Mucosa of stomach (tissue), 1 donor: ENCODE data around the gene CKAP4.

Experiments used
- H3K27me3 ChIP-seq: one replicate; pipeline ENCODE4 v1.7.0; 2013; ENCODE audit warnings: mild to moderate bottlenecking, low read length; ENCODE audit not compliant: control insufficient read depth, insufficient read depth
- H3K36me3 ChIP-seq: one replicate; pipeline ENCODE4 v1.7.0; 2013; ENCODE audit warnings: low read length; ENCODE audit not compliant: control insufficient read depth, insufficient read depth
- H3K4me1 ChIP-seq: one replicate; pipeline ENCODE4 v1.7.0; 2013; ENCODE audit warnings: mild to moderate bottlenecking, low read length; ENCODE audit not compliant: control insufficient read depth, insufficient read depth
- H3K4me3 ChIP-seq: one replicate; pipeline ENCODE4 v1.7.0; 2013; ENCODE audit warnings: low read length
- H3K9ac ChIP-seq: one replicate; pipeline ENCODE4 v1.7.0; 2013; ENCODE audit warnings: mild to moderate bottlenecking, low read length, moderate library complexity
- H3K9me3 ChIP-seq: one replicate; pipeline ENCODE4 v1.7.0; 2013; ENCODE audit warnings: mild to moderate bottlenecking, low read length, moderate library complexity; ENCODE audit not compliant: control insufficient read depth
- donor health status: Pancreatic carcinoma.

The CKAP4 gene

GRCh38 chr12:106188256-106188655 lies 59.6 kb downstream of the CKAP4 start:
- Histone ChIP-seq H3K4me1 (no peaks in the 10 kb centered on the region), H3K4me3 (no peak overlapping the region), H3K9me3 (no peaks in the 10 kb centered on the region)

More at GRCh38 chr12:106188256-106188655, 59.6 kb downstream of the CKAP4 start:
- Histone ChIP-seq H3K36me3 (no peaks in the 10 kb centered on the region), H3K9ac (no peak overlapping the region), H3K27me3 (peaks cover 17% of the 10 kb centered on the region)
